ENCODE data around the gene RPAP2.
"Not testable (repeated sequence)": the region's sequence is repeated elsewhere in the genome, so short reads cannot be mapped to it uniquely, and the experiment has no call there.

GRCh38 chr1:92254714-92255113, 44.1 kb upstream of the RPAP2 start:
- TF ChIP-seq CTCF (IDR thresholded peaks at IDR 0.05; ENCODE audit: low read length); EZH2 (IDR thresholded peaks at IDR 0.05; ENCODE audit: borderline replicate concordance, low read length): not testable (repeated sequence)
